GM18519 (cell line): ENCODE measurements around the gene PCDHB15.
"Not testable (repeated sequence)": the region's sequence is repeated elsewhere in the genome, so short reads cannot be mapped to it uniquely, and the experiment has no call there.

ENCODE experiments used
- ATAC-seq: cut with Tn5 transposase; IDR thresholded peaks from one replicate; pipeline ENCODE4 v1.9.1; 2021; ENCODE audit warnings: mild to moderate bottlenecking, moderate library complexity; ENCODE audit not compliant: unreplicated experiment, low FRiP score

Gene PCDHB15

DNA sequence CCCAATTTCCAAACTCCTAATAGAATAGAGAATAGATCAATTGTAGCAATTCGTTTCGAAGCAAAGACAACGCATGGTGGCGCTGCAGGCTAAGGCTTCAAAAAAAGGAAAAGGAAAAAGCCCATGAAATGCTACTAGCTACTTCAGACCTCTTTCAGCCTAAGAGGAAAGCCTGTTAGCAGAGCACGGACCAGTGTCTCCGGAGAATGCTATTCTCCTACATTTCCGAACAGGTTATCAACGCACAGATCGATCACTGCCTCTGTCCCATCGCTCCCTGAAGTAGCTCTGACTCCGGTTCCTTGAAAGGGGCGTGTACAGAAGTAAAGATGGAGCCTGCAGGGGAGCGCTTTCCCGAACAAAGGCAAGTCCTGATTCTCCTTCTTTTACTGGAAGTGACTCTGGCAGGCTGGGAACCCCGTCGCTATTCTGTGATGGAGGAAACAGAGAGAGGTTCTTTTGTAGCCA, at the start of gene PCDHB15:
Gene PCDHB15 (plus strand): TSS at position 146 of the 468 bp plus-strand sequence. CDS start 184 bp downstream, at position 330.
- ATAC-seq, result no peak

DNA sequence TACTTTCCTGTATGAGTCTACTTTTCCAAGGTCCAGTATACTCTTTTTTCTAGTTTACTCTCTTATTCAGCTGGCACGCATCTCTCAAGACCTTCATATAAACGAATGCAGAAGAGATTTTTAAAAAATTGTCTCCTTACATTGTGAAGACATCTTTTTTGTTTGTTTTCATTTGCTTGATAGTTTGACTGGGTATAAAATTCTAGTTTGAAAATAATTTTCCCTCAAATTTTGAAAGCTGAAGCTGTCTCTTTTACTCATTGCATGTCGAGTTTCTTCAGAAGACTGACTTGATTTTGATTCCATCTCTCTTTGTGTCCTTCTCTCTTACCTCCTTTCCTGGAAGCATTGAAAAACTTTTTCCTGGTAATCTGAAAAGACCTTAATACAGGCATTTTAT, 48.8 kb upstream of the PCDHB15 start:
- no peak for ATAC-seq

DNA sequence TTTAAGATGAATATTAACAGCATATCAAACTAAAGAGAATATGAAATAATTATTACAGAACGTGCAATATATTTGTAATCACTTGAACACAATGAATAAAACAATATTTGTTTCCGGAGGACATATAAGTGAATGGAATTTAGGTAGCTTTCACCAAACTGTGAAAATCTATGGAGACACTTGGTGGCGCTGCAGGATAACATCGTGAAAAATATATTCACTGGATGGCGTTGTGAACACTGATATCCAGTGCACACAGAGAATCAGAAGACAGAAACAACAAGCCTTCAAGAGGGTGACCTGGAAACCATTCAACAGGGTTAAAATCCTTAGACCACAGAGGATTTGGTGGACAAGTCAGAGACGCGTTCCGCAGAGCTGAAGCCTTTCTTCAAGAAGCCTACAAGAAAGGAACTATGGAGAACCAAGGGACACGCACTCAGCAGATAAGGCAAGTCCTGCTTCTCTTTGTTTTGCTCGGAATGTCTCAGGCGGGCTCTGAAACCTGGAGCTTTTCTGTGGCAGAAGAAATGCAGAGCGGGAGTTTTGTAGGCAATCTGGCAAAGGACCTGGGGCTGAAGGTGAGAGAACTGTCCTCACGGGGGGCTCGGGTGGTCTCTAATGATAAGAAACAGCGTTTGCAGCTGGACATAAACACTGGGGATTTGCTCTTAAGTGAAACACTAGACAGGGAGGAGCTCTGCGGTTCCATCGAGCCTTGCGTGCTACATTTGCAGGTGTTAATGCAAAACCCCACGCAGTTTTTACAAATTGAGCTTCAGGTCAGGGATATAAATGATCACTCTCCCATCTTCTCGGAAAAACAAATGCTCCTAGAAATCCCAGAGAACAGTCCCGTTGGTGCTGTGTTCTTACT, 45.6 kb upstream of the PCDHB15 start, which contains the start of gene PCDHB11:
Gene PCDHB11 (plus strand): TSS at position 269 of the 877 bp plus-strand sequence. CDS start 148 bp downstream, at position 417.
- ATAC-seq, result no peak

DNA sequence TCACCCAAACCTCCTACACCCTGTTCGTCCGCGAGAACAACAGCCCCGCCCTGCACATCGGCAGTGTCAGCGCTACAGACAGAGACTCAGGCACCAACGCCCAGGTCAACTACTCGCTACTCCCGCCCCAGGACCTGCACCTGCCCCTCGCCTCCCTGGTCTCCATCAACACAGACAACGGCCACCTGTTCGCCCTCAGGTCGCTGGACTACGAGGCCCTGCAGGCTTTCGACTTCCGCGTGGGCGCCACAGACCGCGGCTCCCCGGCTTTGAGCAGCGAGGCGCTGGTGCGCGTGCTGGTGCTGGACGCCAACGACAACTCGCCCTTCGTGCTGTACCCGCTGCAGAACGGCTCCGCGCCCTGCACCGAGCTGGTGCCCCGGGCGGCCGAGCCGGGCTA, 44.1 kb upstream of the PCDHB15 start:
- ATAC-seq, result not testable (repeated sequence)

DNA sequence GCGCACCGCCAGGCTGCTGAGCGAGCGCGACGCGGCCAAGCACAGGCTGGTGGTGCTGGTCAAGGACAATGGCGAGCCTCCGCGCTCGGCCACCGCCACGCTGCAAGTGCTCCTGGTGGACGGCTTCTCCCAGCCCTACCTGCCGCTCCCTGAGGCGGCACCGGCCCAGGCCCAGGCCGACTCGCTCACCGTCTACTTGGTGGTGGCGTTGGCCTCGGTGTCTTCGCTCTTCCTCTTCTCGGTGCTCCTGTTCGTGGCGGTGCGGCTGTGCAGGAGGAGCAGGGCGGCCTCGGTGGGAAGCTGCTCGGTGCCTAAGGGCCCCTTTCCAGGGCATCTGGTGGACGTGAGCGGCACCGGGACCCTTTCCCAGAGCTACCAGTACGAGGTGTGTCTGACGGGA, 43.5 kb upstream of the PCDHB15 start:
- not testable (repeated sequence) for ATAC-seq

DNA sequence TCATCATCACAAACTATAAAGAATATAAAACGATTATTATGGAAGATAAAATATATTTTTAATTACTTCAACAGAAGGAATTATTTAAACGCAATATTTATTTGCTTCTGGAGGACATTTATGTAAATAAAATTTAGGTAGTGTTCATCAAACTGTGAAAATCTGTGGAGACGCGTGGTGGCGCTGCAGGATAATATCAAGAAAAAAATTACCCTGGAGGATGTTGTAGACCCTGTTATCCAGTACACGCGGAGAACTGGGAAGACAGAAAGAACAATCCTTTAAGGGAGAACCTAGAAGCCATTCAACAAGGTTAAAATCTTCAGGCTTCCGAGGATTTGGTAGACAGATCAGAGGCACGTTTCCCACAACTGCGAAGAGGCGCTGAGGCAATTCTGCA, 36.7 kb upstream of the PCDHB15 start, which contains the start of gene PCDHB12:
Gene PCDHB12 (plus strand): TSS at position 242 of the 400 bp plus-strand sequence. CDS start 189 bp downstream, outside the sequence.
- ATAC-seq, result no peak

DNA sequence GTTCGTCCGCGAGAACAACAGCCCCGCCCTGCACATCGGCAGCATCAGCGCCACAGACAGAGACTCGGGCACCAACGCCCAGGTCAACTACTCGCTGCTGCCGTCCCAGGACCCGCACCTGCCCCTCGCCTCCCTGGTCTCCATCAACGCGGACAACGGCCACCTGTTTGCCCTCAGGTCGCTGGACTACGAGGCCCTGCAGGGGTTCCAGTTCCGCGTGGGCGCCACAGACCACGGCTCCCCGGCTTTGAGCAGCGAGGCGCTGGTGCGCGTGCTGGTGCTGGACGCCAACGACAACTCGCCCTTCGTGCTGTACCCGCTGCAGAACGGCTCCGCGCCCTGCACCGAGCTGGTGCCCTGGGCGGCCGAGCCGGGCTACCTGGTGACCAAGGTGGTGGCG, 34.9 kb upstream of the PCDHB15 start:
- not testable (repeated sequence) for ATAC-seq

DNA sequence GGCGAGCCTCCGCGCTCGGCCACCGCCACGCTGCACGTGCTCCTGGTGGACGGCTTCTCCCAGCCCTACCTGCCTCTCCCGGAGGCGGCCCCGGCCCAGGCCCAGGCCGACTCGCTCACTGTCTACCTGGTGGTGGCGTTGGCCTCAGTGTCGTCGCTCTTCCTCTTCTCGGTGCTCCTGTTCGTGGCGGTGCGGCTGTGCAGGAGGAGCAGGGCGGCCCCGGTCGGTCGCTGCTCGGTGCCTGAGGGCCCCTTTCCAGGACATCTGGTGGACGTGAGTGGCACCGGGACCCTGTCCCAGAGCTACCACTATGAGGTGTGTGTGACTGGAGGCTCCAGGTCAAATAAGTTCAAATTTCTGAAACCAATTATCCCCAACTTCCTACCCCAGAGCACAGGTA, 34.3 kb upstream of the PCDHB15 start:
- not testable (repeated sequence) for ATAC-seq

DNA sequence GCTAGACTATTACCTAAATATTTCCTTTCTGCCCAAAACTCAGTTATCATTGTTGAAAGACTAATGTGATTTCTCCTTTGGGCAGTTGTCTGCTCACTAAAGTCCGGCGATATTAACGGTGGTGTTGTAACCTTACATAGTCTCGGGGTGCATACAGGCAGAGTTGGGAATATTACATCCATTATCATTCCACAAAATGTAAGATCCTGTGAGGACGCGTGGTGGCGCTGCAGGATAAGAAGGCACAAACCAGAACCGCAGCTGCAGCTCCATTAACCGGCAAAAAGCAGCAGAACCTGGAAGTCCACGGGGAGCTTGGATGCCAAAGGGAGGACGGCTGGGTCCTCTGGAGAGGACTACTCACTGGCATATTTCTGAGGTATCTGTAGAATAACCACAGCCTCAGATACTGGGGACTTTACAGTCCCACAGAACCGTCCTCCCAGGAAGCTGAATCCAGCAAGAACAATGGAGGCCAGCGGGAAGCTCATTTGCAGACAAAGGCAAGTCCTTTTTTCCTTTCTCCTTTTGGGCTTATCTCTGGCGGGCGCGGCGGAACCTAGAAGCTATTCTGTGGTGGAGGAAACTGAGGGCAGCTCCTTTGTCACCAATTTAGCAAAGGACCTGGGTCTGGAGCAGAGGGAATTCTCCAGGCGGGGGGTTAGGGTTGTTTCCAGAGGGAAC, 31.4 kb upstream of the PCDHB15 start, which contains the start of gene PCDHB13:
Gene PCDHB13 (plus strand): TSS at position 264 of the 684 bp plus-strand sequence. CDS start 205 bp downstream, at position 469.
- ATAC-seq, result not testable (repeated sequence)

DNA sequence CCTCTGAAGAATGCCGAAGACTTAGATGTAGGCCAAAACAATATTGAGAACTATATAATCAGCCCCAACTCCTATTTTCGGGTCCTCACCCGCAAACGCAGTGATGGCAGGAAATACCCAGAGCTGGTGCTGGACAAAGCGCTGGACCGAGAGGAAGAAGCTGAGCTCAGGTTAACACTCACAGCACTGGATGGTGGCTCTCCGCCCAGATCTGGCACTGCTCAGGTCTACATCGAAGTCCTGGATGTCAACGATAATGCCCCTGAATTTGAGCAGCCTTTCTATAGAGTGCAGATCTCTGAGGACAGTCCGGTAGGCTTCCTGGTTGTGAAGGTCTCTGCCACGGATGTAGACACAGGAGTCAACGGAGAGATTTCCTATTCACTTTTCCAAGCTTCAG, 30.6 kb upstream of the PCDHB15 start:
- ATAC-seq, result not testable (repeated sequence)

DNA sequence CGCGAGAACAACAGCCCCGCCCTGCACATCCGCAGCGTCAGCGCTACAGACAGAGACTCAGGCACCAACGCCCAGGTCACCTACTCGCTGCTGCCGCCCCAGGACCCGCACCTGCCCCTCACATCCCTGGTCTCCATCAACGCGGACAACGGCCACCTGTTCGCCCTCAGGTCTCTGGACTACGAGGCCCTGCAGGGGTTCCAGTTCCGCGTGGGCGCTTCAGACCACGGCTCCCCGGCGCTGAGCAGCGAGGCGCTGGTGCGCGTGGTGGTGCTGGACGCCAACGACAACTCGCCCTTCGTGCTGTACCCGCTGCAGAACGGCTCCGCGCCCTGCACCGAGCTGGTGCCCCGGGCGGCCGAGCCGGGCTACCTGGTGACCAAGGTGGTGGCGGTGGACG, 29.7 kb upstream of the PCDHB15 start:
- not testable (repeated sequence) for ATAC-seq

DNA sequence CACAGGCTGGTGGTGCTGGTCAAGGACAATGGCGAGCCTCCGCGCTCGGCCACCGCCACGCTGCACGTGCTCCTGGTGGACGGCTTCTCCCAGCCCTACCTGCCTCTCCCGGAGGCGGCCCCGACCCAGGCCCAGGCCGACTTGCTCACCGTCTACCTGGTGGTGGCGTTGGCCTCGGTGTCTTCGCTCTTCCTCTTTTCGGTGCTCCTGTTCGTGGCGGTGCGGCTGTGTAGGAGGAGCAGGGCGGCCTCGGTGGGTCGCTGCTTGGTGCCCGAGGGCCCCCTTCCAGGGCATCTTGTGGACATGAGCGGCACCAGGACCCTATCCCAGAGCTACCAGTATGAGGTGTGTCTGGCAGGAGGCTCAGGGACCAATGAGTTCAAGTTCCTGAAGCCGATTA, 29.2 kb upstream of the PCDHB15 start:
- ATAC-seq, result not testable (repeated sequence)

DNA sequence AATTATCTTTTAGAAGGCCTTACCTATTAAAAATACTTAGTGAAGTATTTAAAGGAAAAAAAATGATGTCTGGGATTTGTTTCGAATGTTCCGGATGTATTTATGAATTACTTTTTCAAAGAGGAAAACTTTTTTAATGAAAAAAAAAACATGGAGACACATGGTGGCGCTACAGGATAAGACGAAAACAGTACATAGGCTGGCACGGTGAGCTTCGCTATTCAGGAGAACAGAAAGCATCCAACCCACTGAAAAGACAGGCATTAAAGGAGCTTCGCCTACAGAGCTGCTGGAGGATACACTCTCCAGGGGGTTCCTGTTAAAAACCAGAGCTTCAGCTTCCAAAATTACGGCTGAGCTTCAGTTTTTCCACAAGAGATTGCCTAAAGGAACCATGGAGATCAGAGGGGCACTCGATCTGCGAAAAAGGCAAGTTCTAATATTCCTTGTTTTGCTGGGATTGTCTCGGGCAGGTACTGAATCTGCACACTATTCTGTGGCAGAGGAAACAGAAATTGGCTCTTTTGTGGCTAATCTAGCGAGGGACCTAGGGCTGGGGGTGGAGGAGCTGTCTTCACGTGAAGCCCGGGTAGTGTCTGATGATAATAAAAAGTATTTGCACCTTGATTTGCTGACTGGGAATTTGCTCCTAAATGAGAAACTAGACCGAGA, 21.9 kb upstream of the PCDHB15 start, which contains the start of gene PCDHB14:
Gene PCDHB14 (plus strand): TSS at position 232 of the 672 bp plus-strand sequence. CDS start 163 bp downstream, at position 395.
- ATAC-seq, result no peak

DNA sequence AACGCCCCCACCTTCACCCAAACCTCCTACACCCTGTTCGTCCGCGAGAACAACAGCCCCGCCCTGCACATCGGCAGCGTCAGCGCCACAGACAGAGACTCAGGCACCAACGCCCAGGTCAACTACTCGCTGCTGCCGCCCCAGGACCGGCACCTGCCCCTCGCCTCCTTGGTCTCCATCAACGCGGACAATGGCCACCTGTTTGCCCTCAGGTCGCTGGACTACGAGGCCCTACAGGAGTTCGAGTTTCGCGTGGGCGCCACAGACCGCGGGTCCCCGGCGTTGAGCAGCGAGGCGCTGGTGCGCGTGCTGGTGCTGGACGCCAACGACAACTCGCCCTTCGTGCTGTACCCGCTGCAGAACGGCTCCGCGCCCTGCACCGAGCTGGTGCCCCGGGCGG, 20.4 kb upstream of the PCDHB15 start:
- not testable (repeated sequence) for ATAC-seq

DNA sequence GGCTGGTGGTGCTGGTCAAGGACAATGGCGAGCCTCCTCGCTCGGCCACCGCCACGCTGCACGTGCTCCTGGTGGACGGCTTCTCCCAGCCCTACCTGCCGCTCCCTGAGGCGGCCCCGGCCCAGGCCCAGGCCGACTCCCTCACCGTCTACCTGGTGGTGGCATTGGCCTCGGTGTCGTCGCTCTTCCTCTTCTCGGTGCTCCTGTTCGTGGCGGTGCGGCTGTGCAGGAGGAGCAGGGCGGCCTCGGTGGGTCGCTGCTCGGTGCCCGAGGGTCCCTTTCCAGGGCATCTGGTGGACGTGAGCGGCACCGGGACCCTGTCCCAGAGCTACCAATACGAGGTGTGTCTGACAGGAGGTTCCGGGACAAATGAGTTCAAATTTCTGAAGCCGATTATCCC, 19.8 kb upstream of the PCDHB15 start:
- not testable (repeated sequence) for ATAC-seq

DNA sequence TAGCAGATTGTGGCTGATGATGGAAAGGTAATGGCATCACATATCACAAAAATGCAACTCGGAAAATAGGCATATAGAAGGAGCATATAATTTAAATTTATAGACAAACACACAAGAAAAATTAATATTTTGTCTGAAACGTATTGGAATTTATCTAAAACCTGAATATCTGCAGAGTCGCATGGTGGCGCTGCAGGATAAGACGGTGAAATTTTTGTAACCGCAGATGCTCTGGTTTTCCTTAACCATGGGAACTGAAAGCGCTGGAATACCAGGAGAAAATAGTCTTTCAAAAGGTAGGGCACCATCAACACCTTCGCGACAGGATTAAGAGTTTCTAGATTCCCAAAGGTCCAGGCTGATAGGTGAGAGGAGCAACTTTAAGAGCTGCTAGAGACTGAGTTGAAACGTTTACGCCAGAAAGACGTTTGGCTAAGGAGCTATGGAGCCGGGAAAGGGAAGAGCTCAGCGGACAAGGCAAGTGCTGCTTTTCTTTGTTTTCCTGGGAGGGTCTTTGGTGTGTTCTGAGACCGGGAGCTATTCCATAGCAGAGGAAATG, 11.0 kb upstream of the PCDHB15 start:
- ATAC-seq, result no peak

DNA sequence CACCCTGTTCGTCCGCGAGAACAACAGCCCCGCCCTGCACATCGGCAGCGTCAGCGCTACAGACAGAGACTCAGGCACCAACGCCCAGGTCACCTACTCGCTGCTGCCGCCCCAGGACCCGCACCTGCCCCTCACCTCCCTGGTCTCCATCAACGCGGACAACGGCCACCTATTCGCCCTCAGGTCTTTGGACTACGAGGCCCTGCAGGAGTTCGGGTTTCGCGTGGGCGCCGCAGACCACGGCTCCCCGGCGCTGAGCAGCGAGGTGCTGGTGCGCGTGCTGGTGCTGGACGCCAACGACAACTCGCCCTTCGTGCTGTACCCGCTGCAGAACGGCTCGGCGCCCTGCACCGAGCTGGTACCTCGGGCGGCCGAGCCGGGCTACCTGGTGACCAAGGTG, 9.3 kb upstream of the PCDHB15 start:
- ATAC-seq, result not testable (repeated sequence)

DNA sequence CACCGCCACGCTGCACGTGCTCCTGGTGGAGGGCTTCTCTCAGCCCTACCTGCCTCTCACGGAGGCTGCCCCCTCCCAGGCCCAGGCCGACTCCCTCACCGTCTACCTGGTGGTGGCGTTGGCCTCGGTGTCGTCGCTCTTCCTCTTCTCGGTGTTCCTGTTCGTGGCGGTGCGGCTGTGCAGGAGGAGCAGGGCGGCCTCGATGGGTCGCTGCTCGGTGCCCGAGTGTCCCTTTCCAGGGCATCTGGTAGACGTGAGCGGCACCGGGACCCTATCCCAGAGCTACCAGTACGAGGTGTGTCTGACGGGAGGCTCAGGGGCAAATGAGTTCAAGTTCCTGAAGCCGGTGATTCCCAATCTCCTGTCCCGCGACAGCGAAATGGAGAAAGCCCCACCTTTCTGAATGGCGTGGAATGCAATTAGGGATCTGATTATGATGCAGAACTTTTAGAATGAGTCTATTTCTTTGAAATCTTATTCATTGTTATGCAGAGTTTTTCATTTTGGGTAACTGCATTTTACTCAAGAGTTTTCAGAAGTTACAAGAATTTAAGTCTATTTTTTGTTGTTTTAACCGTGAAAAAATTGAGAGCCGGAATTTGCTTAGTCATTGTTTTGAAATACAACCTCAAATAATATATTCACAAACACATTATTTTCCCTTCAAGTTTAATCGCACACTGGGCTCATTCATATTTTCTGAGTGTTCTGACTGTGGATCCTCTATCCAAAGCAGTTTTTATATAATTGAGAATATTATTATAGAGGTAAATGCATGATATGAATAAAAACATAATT, 8.5 kb upstream of the PCDHB15 start:
- ATAC-seq, result no peak

DNA sequence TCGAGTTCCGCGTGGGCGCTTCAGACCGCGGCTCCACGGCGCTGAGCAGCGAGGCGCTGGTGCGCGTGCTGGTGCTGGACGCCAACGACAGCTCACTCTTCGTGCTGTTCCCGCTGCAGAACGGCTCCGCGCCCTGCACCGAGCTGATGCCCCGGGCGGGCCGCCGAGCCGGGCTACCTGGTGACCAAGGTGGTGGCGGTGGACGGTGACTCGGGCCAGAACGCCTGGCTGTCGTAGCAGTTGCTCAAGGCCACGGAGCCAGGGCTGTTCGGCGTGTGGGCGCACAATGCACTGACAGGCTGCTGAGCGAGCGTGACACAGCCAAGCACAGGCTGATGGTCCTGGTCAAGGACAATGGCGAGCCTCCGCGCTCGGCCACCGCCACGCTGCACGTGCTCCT, 3.7 kb upstream of the PCDHB15 start:
- ATAC-seq, result no peak
